ENCODE data around the gene BIRC2.
"Not testable (repeated sequence)": the region's sequence is repeated elsewhere in the genome, so short reads cannot be mapped to it uniquely, and the experiment has no call there.

BIRC2 gene

DNA sequence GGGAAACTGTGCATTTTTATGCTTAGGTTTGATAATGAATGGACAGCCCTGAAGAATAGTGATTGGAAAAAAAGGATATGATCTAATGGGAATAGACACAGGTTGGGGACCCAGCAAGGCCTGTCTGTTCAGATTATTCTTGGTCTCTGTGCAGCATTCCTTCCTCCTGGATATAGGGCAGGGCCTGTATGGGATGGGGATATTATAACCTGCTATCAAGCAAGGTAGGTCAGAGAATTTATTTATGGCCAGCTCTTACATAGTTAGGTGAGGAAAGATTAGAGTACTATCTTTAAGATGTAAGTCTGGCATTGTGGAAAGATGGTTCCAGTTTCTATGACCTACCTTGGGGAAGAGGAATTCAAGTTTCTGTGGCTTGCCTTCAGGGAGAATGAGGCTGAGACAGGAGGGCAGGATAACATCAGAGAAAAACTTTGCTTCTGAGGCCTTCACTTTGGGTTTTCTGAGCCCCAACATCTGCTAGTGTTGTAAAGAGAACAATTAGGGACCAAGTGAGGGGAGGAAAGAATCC, 8.5 kb upstream of the BIRC2 start:
- H3K27ac ChIP-seq (replicated peaks), result no peak overlapping the region
- no peak for DNase-seq (ENCODE audit: low read depth in 1 of 2, low spot score in 1 of 2)
- TF ChIP-seq, protein P1, sequence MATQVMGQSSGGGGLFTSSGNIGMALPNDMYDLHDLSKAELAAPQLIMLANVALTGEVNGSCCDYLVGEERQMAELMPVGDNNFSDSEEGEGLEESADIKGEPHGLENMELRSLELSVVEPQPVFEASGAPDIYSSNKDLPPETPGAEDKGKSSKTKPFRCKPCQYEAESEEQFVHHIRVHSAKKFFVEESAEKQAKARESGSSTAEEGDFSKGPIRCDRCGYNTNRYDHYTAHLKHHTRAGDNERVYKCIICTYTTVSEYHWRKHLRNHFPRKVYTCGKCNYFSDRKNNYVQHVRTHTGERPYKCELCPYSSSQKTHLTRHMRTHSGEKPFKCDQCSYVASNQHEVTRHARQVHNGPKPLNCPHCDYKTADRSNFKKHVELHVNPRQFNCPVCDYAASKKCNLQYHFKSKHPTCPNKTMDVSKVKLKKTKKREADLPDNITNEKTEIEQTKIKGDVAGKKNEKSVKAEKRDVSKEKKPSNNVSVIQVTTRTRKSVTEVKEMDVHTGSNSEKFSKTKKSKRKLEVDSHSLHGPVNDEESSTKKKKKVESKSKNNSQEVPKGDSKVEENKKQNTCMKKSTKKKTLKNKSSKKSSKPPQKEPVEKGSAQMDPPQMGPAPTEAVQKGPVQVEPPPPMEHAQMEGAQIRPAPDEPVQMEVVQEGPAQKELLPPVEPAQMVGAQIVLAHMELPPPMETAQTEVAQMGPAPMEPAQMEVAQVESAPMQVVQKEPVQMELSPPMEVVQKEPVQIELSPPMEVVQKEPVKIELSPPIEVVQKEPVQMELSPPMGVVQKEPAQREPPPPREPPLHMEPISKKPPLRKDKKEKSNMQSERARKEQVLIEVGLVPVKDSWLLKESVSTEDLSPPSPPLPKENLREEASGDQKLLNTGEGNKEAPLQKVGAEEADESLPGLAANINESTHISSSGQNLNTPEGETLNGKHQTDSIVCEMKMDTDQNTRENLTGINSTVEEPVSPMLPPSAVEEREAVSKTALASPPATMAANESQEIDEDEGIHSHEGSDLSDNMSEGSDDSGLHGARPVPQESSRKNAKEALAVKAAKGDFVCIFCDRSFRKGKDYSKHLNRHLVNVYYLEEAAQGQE (IDR thresholded peaks at IDR 0.05; ENCODE audit: insufficient replicate concordance, low read depth), result no peak
- TF ChIP-seq SPI1 (IDR thresholded peaks at IDR 0.05; ENCODE audit: borderline replicate concordance, low read depth), result no peak
- no peak for TF ChIP-seq POLR2AphosphoS5 (IDR thresholded peaks at IDR 0.05; ENCODE audit: low read depth)
- TF ChIP-seq GABPA (IDR thresholded peaks at IDR 0.05; ENCODE audit: low read depth), result no peak
- TF ChIP-seq, protein P2, sequence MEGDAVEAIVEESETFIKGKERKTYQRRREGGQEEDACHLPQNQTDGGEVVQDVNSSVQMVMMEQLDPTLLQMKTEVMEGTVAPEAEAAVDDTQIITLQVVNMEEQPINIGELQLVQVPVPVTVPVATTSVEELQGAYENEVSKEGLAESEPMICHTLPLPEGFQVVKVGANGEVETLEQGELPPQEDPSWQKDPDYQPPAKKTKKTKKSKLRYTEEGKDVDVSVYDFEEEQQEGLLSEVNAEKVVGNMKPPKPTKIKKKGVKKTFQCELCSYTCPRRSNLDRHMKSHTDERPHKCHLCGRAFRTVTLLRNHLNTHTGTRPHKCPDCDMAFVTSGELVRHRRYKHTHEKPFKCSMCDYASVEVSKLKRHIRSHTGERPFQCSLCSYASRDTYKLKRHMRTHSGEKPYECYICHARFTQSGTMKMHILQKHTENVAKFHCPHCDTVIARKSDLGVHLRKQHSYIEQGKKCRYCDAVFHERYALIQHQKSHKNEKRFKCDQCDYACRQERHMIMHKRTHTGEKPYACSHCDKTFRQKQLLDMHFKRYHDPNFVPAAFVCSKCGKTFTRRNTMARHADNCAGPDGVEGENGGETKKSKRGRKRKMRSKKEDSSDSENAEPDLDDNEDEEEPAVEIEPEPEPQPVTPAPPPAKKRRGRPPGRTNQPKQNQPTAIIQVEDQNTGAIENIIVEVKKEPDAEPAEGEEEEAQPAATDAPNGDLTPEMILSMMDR (IDR thresholded peaks at IDR 0.05; ENCODE audit: insufficient read depth, low read length), result no peak
- H3K27me3 ChIP-seq (ENCODE audit: insufficient read depth, poor library complexity, severe bottlenecking), result no peaks in the 10 kb centered on the region
- no peak overlapping the region for H3K4me3 ChIP-seq (replicated peaks; ENCODE audit: insufficient read depth, low read length)

GRCh38 chr11:102341311-102341710, 5.7 kb upstream of the BIRC2 start:
- H3K27ac ChIP-seq (replicated peaks); H3K27me3 ChIP-seq (ENCODE audit: insufficient read depth, poor library complexity, severe bottlenecking); H3K4me3 ChIP-seq (replicated peaks; ENCODE audit: insufficient read depth, low read length); DNase-seq (ENCODE audit: low read depth in 1 of 2, low spot score in 1 of 2): not testable (repeated sequence)

- Histone ChIP-seq H3K4me3 (replicated peaks; ENCODE audit: insufficient read depth, low read length) (no peak overlapping the region), H3K27ac (replicated peaks) (no peak overlapping the region), H3K27me3 (ENCODE audit: insufficient read depth, poor library complexity, severe bottlenecking) (no peaks in the 10 kb centered on the region)
- TF ChIP-seq POLR2AphosphoS5 (IDR thresholded peaks at IDR 0.05; ENCODE audit: low read depth) (no peak), SPI1 (IDR thresholded peaks at IDR 0.05; ENCODE audit: borderline replicate concordance, low read depth) (no peak), GABPA (IDR thresholded peaks at IDR 0.05; ENCODE audit: low read depth) (no peak)
- TF ChIP-seq, protein P2 (IDR thresholded peaks at IDR 0.05; ENCODE audit: insufficient read depth, low read length), result peak; percentile 83
- TF ChIP-seq, protein P1 (IDR thresholded peaks at IDR 0.05; ENCODE audit: insufficient replicate concordance, low read depth), result no peak
- peak; percentile 69 to 82 for DNase-seq (ENCODE audit: low read depth in 1 of 2, low spot score in 1 of 2)
Observed at GRCh38 chr11:102341844-102342318, 5.1 kb upstream of the BIRC2 start.

DNA sequence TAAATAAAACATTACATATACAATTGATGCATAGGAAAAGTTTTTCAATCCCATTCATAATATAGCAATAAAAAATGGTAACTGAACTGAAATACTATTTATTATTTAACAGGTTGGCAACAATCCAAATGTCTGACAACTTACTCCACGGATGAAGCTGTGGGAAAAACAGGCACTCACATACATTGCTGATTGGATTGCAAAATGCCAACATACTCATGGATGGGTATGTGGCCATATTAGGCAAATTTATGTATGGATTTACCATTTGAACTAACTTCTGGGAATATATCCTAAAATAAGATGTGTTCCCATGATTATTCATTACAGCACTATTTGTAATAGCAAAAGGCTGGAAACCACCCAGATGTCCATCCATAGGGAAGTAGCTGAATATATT, 3.2 kb upstream of the BIRC2 start:
- no peak for DNase-seq (ENCODE audit: low read depth in 1 of 2, low spot score in 1 of 2)
- H3K27ac ChIP-seq (replicated peaks), result no peak overlapping the region

More for the DNA sequence above, 3.2 kb upstream of the BIRC2 start:
- H3K27me3 ChIP-seq (ENCODE audit: insufficient read depth, poor library complexity, severe bottlenecking), result no peaks in the 10 kb centered on the region
- no peak overlapping the region for H3K4me3 ChIP-seq (replicated peaks; ENCODE audit: insufficient read depth, low read length)
- TF ChIP-seq GABPA (IDR thresholded peaks at IDR 0.05; ENCODE audit: low read depth) (no peak), SPI1 (IDR thresholded peaks at IDR 0.05; ENCODE audit: borderline replicate concordance, low read depth) (no peak)
- TF ChIP-seq, protein P1 (IDR thresholded peaks at IDR 0.05; ENCODE audit: insufficient replicate concordance, low read depth), result no peak
